Bone marrow (tissue), 2 donors: ENCODE data around the gene VAPB.

Experiments used
- DNase-seq, 2 donors: peaks; one replicate each; lab custom pipeline; 2025; lab: John Stamatoyannopoulos, UW

The VAPB gene

DNA sequence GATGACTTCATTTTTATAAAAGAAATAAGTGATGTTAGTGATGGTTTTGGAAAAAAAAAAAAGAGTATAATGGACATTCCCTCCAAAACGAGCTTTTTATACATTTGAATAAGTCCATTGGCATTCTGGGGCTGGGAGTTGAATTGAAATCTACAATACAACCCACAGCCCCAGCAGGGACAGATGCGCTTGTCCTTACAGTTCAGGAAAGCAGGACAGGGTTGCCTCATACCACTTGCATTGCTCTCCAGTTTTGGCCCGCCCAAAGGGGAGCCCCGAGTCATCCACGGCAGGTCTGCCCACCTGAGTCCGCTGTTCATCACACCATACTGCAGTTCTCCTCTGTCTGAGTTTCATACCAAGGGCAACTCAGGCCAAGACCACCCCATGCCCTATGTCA, 46.2 kb downstream of the VAPB start:
- no peak for DNase-seq

DNA sequence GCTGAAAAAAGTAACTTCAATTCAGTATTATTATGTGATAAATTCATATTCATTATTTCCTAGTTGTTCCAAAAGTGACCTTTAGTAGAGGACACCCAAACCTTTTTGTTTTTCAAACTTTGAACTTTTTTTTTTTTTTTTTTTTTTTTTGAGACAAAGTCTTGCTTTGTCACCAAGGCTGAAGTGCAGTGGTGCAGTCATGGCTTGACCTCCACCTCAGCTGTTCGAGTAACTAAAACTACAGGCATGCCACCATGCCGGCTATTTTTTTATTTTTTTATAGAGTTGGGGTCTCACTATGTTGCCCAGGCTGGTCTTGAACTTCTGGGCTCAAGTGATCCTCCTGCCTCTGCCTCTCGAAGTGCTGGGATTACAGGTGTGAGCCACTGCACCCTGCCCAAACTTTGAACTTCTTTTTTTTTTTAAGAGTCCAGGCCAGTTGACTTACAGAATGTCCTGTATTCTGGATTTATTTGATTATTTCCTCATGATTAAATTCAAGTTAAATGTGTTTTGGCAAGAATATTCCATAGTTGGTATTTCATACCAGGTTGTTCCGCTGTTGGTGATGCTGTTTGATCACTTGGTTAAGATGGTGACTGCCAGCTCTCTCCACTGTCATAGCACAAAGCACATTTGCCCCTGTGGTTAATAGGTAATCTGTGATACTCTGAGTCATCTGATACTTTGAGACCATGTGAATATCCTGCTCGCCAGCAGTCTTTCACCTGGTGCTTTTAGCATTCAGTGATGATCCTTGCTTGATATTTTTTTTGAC, 48.0 kb downstream of the VAPB start:
- DNase-seq, result no peak

DNA sequence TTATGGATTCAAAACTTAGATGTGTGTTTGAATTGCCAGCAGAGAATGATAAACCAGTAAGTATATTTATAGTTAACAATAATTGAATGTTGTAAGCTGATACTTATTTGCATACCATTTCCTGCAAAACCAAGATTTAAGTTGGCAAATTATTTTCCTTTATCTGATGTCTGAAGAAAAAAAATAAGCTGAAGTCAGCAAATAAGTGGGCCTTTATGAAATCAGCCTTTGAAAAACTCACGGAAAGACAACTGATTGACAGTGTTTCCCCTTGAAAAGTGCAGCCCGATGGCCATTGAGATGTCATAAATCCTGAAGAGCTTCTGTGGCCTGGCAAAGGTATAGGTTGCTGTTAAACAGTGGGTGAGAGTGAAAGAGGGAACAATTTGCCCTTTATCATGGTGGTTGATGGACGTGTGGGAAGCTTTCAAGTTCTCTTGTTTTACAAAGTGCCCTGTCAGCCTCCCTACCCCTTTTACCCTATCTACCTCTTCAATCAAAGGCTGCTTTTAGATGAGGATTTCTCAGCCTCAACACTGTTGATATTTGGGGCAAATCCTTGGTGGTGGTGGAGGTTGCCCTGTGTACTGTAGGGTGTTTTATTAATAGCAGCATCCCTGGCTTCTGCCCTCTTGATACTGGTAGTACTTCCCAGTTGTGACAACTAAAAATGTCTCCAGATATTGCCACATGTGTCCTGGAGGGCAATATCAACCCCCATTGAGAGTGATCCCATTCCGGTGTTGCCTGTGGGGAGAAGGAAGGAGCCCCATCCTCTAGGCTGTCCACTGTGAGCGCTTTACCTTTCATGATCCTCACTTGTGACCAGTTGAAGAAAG, 50.2 kb downstream of the VAPB start:
- no peak for DNase-seq

DNA sequence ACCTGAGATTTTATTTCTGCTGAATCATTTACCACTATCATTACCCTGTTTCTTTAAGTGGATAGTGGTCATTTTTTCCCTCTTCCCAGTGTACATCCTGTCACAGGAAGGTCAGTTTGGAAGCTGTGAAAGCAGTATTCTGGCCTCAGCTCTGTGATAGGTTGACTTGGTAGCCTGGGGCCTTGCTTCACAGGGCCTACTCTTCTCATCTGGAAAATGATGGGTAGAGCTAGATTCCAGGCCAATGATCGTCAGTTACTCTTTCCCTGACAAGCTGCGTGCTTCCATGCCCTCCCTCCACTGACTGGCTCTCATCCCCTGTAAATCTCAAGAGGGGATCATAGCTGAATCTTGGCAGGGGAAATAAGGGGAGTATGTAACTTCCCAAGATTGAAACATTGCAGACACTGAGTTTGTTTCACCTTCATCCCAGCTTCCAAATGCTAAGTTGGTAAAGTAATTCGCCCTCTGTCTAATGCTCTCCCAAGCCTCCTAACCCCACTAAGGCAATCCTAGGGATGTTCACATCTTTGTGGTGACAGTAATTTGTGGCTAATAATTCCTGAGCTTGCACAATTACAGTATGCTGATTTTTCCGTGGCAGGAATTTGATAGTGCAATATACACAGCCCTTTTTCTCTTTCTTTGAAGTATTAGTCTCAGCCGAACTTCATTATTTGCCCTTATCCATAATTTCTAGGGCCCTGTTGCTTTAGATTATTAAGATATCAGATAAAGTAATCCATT, 51.2 kb downstream of the VAPB start:
- no peak for DNase-seq

DNA sequence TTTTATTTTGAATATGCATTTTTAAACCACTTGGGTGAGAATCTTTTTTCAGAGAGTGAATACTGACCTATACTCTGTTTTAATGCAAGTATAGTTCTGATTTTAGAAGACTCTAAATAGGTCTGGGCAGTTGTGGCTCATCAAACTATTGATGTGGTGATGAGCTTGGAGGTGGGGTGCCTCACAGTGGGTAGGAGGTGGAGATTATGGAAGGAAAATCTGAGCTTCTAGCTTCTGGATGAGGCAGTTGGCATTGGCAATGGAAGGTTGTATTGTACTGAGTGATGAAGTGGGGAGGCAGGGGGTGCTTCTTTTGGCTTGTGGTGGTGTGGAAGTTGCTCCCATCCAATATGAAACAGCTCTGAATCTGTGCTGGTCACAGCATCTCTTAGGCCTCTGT, 52.7 kb downstream of the VAPB start:
- DNase-seq, result no peak

DNA sequence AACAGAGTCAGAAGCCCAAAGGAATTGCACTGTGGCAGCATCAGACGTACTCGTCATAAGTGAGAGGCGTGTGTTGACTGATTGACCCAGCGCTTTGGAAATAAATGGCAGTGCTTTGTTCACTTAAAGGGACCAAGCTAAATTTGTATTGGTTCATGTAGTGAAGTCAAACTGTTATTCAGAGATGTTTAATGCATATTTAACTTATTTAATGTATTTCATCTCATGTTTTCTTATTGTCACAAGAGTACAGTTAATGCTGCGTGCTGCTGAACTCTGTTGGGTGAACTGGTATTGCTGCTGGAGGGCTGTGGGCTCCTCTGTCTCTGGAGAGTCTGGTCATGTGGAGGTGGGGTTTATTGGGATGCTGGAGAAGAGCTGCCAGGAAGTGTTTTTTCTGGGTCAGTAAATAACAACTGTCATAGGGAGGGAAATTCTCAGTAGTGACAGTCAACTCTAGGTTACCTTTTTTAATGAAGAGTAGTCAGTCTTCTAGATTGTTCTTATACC, 55.8 kb downstream of the VAPB start:
- DNase-seq, result no peak

DNA sequence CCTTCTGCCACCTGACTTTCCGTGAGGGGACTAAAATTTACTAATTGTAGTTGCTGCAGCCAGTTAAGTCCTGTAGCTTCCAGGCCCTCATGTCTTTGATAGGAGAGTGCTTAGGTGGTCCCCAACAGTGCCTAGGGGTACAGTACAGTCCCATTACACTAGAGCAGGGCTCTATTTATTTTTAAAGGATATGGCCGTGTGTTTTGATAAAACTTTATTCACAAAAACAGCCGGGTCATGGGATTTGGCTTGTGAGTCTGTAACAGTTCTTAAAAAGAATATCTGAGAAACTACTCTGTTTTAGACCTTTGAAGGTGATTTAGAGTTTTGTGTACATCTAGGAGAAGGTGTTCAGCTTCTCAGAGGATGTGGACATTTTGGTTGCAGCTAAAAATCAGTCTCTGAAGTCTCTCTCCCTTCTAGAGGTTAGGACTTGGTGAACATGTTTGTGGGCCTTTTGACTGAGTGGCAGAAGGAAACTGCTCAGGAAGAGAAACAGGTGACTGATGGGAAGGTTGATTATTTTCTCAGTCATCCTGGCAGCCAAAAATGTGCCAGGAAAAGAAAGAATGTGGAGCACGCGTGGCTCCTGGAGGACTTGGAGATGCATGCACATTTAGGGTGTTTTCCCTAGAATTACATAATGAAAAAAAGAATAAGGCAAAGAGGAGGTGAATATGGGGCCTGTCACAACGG, 57.4 kb downstream of the VAPB start:
- no peak for DNase-seq

DNA sequence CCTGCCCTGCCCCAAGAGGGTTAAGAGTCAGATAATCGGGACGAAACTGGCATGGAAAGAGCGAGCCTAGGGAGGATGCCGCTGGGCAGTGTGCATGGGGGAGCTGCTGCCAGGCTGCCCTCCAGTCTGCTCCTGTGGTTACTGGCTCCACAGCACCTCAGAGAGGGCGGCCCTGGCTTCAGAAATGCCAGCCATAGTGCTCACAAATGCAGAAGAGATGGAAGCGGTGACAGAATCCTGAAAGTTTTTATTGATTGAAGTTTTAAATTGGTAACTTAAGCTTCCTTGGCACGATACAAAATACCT, 57.9 kb downstream of the VAPB start:
- no peak for DNase-seq

DNA sequence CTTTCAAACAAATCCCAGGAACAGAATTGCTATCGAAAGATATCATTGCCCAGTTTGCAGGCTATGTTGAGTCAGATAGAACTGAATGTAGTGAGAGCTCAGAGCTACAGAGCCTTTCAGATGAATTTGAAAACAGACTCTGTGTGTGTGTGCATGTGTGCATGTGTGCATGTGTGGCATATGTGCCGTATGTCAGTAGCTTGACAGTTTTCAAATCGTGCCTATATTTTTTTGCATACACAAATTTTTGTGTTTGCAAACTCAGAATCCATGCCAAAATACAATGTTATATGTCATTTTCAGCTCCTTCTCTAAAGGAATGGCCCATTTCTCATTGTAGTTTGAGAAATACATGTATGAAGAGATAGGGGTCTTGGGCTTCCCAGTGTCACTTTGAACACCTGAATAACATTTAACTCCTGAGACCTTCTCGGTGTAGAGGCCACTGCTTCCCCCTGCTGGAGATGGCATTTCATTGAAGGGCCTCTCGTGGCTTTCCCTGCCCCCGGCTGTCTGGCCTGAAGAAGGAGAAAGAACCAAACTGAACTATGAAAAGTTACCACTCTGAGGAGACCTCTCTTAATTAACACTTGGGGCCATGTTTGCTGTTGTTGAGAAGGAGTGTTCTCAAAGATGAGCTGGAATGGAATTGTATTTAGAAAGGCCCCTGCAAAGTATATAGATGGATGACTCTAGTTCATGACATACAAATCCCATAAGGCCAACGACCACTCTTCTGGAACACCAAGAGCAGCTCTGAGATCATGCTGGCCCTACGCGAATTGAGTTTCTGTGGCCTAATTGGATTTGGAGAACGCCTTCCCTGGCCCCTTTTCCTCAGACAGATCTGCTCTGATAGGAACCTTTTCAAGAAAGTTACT, 58.7 kb downstream of the VAPB start:
- DNase-seq, result peak in 1 of 2 donors; percentile 10

DNA sequence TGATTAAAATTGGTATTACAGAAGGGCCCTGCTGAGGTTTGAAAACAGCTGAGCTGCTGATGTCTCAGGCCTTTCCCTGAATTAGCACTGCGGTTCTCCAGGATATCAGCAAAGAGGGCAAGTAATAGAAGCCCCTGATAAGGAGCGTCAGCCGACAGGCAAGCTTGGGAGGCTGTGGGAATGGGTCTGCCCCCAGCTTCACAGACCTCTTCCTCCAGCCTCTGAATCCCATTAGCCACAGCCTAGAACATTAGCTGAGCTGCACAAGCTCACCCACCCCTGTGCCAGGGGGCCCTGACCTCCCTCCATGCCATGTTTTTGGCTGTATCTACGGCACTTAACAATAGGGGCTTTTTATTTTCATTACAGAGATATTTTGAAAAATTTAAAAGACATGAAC, 59.9 kb downstream of the VAPB start:
- DNase-seq, result no peak

DNA sequence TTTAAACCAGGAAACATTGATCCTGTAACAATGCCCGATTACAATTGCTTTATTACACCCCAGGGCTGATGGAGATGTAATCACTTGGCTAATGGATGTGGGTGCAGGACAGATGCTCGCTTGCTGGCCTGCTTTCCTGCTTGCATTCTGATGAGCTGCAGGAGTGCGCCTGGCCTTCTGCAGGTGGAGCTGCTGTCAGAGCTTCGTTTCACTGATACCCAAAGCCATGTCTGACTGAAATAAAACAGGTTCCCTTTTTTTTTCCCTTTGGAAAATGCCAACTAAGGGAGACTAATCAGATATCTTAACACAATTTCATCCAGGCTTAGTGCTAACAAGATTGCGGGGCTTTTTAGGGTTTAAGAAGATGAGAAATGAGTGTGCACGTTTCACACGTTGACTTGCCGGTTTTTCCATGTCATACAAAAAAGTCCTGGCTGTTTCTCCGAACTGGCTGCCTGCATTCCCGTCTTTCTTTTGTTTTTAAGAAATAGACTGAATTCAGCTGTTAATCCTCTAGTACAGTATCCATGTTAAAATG, 60.7 kb downstream of the VAPB start:
- DNase-seq, result no peak

DNA sequence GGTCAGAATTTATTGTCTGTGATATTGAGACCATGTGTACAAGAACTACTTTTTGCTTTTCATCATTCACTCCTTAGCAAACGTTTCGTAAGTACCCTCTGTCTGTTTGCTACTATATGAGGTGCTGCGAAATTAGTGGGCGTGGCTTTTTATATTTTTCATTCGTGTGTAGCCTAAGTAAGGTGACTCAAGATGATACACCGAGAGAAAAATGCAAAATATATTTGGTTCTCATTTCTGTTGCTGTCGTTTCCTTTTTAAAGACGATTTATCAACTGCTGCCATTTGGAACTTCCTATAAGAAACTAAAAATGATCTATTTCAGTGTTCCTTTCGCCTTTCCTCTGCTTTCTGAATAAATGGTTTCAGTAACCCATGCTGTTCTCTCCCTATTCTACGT, 61.2 kb downstream of the VAPB start:
- no peak for DNase-seq

DNA sequence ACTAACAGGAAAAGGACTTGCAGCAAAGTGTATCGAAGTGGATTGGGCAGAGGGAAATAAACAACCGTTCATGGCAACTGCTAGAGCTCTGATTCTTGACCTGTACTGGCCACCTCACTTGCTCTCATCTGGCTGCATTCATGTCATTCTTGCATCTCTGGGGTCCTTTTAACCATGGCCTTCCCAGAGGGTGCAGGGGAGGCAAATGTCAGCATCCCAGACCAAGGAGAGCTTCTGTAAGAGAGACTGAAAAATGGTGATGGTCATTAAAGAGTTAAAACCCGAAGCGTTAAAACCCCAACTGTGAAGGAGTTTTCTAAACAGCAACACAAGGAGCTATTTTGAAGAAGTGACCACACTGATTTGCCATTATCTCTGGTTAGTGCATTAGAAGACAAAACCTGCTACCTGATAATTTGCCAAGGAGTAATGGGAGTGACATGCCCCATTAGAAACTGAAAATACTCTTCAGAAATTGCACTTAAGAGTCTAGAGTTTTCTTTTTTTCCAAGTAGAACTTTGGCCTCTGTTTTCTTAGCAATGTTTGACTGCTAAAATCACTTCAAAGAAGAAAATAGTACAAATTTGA, 63.7 kb downstream of the VAPB start:
- no peak for DNase-seq

DNA sequence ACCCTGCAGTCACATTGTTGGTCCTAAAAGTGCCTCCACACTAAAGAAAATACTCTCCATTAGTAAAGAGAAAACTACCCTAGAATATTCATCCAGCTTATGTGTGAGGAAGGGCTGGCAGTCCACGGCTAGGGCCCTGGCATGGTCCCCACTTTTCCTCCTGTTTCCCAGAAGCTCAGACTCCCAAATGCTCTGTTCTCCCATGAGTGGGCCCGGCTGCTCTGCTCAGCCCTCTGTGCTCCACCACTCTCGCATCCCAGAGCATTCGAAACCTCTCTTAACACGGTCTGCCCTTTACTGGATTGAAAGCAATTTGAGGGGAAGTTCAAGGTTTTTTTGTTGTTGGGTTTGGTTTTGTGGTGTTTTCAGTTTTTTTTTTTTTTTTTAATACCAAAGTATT, 64.4 kb downstream of the VAPB start:
- no peak for DNase-seq

DNA sequence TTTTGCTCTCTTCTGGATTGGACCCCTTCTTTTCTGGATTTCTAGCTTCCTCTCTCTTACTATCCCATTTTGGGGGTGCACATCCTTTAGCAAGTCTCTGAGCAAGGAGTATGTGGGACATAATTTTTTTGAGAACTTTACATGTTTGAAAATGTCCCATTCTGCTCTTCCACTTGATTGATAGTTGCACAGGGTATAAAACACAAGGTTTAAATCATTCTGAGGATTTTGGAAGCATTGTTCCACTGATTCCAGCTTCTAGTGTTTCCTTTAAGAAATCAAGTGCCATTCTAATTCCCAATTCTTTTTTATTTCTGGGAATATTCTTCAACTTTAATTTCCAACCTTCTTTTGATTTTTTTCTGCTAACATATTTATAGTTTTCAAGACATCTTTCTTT, 65.4 kb downstream of the VAPB start:
- DNase-seq, result no peak

DNA sequence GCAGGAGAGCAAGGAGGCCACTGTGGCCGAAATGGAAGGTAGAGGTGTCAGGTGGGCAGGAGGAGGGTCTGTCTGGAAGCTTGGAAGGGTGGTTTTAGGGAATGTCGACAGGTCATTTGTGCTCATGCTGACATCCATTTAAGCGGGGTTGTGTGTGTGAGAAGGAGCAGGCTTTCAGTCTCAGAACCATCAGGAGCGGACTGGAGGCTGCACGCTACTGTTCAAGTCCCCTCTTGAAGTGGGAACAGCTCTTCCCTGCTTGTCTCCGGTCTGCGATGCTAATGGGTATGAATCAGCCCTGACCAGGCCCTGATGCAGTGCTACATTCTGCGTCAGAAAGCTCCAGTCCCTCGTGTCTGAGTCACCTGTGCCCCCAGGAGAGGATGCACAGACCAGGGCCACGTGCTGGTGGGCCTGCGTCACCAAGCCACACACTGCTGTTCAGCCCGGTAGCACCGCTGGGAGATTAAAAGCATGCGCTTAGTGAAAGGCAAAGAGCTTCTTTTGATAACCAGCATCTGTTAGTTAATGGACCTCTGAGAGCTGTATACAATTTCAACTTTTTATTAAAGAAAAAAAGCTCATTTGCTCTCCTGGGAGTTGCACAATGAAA, 68.2 kb downstream of the VAPB start:
- no peak for DNase-seq

DNA sequence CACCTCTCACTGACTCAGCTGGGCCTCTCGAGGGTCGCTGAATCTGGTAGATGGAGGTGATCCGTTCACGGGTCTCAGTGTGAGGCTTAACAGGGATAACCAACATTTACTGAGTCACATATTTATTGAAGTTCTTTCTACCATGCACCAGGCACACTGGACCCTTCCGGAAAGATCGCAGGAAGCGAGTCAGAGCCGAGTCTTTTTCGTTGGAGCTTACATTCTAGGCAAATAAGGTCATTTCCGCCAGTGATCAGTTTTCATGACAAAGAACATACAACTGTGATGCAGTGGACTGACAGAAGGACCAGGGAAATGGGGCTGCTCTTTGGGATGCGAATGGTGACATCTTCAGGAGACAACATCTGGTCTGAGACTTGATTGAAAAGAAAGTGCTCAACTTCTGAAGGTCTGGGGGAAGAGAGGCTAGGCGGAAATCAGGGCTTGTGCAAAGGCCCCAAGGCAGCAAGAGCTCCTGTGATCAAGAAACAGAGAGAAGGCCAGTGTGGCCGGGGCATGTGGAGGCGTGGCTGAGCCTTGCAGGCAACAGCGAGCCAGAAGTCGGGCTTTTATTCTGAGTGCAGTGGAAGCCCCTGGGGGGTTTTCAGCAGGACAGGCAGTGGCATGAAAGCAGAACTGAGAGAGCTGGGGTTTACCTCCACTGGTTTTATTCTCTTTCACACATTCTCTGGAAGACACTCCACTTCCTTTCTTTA, 69.5 kb downstream of the VAPB start:
- DNase-seq, result no peak

DNA sequence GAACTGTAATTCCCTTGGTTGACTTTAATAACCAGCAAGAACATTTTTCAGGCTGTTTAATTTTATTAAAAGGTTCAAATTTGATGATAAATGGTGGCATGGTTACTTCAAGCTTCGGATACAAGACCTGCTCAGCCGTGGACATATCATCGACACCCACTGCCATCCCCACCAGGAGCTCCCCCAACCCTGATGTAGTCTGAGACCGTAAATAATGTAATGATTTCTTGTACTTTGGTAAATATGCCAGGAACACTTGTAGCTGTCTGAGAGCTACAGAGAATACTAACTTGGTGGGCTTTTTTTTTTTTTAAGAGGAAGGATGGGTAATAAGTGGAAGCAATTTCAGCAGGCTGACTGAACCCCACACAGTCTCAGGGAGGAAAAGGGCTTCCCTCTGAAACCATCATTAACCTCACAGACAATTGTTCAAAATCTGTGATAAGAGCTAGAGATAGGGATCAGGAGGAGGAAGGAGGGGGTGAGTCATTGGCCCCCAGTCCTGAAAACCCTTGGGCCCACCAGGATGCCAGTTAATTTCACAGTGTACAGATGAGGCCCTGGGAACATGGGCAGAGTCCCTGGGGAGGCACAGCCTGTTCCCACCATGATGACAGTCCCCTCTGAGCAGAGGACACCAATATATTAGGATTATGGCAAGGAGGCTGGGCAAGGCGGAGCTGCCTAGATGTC, 70.2 kb downstream of the VAPB start:
- no peak for DNase-seq

DNA sequence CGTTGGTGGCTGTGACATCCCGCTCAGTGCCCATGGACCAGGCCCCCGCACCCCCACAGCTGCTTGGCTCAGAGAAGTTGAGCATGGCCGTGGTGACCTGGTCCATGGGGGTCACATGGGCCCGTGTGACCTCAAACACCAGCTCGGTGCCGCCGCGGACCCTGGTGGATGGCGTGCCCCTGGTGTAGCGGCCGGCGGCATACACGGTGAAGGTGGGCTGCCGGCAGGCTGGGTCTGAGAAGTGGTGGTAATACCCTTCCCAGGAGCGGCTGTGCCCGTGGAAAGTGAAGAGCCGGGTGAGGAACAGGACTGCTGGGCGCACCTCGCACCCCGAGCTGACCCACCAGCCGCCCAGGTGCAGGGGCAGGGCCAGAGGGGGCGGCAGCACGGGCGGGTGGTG, 72.1 kb downstream of the VAPB start:
- no peak for DNase-seq
